ENCODE measurements around the gene CAB39L.

Gene CAB39L

GRCh38 chr13:49443704-49444523, at the start of gene CAB39L, which contains the start of gene SETDB2:
Gene CAB39L (minus strand): TSS chr13:49444064. CDS start chr13:49382910, 61,154 bp downstream.
Gene SETDB2 (plus strand): TSS chr13:49444274. CDS start chr13:49451894, 7,620 bp downstream.
- peak; percentile 98 for DNase-seq (ENCODE audit: low read depth in 2 of 2)

GRCh38 chr13:49488563-49488962, 44.7 kb upstream of the CAB39L start:
- DNase-seq (ENCODE audit: low read depth in 2 of 2), result no peak

GRCh38 chr13:49481788-49482187, 37.9 kb upstream of the CAB39L start:
- DNase-seq (ENCODE audit: low read depth in 2 of 2), result no peak

DNA sequence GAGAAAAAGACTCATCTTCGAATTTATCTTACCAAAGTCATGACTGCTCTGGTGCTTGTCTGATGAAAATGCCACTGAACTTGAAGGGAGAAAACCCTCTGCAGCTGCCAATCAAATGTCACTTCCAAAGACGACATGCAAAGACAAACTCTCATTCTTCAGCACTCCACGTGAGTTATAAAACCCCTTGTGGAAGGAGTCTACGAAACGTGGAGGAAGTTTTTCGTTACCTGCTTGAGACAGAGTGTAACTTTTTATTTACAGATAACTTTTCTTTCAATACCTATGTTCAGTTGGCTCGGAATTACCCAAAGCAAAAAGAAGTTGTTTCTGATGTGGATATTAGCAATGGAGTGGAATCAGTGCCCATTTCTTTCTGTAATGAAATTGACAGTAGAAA, 32.7 kb upstream of the CAB39L start:
- no peak for DNase-seq (ENCODE audit: low read depth in 2 of 2)

DNA sequence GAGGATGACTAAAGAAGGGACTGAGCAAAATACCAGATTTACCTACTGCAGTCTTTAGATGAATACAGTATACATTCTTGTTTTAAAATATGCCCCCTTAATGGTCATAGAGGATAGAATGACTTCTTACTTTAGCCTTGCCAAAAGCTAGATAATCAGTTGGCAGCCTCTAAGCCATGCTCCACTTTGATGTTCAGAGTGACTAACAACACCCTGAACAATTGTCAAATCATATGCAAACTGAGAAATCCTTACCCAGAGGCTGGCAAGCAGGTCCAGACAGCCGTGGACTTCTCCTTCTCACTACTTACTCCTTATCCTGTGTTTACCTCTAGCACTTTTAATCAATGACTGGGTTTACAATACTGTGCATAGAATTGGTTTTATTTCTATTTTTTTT, 28.3 kb upstream of the CAB39L start:
- no peak for DNase-seq (ENCODE audit: low read depth in 2 of 2)

GRCh38 chr13:49466292-49466838, 22.5 kb upstream of the CAB39L start:
- DNase-seq (ENCODE audit: low read depth in 2 of 2), result no peak

DNA sequence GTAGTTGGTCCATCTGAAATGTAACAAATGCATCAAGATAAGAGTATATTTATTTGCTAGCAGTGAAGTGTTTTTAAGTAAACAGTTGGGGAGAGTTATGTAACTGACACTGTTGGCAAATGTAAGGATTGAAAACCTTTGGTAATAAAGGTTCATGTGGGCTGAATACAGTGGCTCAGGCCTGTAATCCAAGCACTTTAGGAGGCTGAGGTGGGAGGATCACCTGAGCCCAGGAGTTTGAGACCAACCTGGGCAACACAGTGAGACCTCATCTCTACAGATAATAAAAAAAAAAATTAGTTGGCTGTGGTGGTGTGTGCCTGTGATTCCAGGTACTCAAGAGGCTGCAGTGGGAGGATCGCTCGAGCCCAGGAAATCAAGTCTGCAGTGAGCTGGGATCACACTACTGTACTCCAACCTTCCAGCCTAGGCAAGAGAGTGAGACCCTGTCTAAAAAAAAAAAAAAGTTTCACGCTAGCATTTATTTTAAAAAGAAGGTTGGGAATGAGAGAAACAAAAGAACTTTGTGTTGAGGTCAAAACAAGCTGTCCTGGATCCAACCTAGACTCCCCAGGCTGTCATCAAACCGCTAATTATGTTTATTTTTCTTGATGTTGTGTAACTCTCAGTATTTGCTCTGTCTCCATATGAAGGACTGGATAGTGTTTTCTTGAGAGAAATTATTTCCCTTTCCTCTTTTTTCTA, 20.9 kb upstream of the CAB39L start:
- no peak for DNase-seq (ENCODE audit: low read depth in 2 of 2)

GRCh38 chr13:49464085-49464484, 20.2 kb upstream of the CAB39L start:
- DNase-seq (ENCODE audit: low read depth in 2 of 2), result no peak

DNA sequence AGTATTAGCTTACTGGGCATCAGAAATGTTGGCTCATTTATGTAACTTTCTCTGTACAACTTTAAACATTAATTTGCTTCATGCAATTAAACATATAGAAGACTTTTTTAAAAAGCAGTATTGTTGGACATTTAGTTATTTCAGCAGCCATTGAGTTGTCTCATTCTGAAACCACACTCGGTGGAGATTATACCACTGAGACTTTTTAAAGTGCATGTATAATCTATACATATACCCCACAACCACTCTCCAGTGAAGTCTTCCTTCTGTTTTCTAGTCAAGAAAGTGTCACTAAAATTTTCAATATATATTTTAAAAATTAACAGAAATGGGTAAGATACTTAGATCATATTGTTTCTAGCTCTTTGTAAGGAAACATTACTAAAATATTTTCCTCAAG, 15.7 kb upstream of the CAB39L start:
- DNase-seq (ENCODE audit: low read depth in 2 of 2), result no peak

DNA sequence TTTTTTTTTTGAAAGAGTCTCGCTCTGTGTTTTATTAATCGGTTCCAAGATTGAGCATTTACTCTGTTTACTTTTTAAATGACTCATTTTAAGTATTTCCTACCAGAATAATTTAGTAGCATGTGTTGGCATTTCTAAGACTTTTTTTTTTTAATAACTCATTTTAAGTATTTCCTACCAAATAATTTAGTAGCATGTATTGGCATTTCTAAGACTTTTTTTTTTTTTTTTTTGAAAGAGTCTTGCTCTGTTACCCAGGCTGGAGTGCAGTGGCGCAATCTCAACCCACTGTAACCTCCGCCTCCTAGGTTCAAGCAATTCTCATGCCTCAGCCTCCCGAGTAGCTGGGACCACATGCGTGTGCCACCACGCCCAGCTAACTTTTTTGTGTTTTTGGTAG, 13.4 kb upstream of the CAB39L start:
- no peak for DNase-seq (ENCODE audit: low read depth in 2 of 2)

DNA sequence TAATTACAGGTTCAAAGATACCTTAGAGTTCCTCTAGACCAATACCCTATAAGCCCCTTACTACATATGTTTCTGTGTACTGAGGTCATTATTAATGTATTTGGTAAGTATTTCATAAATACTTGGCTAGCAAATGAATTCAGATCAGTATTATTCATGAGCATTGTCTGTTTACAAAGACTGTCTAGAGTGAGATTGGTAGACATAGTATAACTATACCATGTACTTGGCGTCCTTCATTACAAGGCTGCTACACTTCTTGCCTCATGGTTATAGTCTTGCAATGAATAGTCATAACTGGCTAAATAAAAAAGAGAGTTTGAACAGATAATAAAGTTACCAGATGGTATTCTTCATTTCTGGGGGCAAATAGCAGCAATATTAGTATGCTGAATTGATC, 12.3 kb upstream of the CAB39L start:
- no peak for DNase-seq (ENCODE audit: low read depth in 2 of 2)

GRCh38 chr13:49455007-49455398, 11.1 kb upstream of the CAB39L start:
- DNase-seq (ENCODE audit: low read depth in 2 of 2), result no peak

- DNase-seq (ENCODE audit: low read depth in 2 of 2), result no peak
Measured at GRCh38 chr13:49454388-49455006, 10.6 kb upstream of the CAB39L start.

DNA sequence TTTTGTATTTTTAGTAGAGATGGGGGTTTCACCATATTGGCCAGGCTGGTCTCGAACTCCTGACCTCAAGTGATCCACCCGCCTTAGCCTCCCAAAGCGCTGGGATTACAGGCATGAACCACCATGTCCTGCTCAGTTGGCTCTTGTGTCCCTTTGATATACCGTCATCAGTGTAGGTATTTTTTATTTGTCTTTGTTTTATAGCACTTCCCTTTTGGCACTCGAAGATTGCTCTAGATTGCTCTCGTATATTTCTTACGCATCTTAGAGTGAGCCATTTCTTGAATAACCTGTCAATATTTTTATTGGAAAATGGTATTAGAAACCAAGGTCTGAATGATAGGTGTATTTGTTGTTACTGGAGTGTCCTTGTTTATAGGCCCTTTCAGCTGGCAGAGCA, 9.6 kb upstream of the CAB39L start:
- no peak for DNase-seq (ENCODE audit: low read depth in 2 of 2)

GRCh38 chr13:49452725-49453457, 9.0 kb upstream of the CAB39L start:
- DNase-seq (ENCODE audit: low read depth in 2 of 2), result no peak

- DNase-seq (ENCODE audit: low read depth in 2 of 2), result no peak
Measured at GRCh38 chr13:49450105-49450819, 6.4 kb upstream of the CAB39L start.

GRCh38 chr13:49448753-49449152, 4.9 kb upstream of the CAB39L start:
- DNase-seq (ENCODE audit: low read depth in 2 of 2), result no peak

DNA sequence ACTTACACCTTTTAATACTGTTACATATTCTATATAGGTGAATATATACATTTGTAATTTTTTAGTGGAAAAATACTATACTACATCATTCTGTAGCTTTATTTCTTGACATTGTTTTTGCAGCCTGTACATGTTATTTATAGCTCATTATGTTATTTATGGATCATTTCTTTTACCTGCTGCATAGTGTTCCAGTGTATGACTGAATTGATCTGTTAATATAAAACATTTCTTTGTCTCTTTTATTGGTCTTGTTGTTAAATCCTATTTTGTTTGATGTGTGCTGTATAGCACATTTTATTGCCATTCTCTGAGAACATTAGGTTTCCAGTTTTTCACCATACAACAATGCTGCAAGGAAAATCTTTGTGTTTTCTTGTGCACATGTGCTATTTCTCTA, 2.6 kb upstream of the CAB39L start:
- DNase-seq (ENCODE audit: low read depth in 2 of 2), result no peak

GRCh38 chr13:49444524-49445395, 896 bp upstream of the CAB39L start:
- no peak for DNase-seq (ENCODE audit: low read depth in 2 of 2)

DNA sequence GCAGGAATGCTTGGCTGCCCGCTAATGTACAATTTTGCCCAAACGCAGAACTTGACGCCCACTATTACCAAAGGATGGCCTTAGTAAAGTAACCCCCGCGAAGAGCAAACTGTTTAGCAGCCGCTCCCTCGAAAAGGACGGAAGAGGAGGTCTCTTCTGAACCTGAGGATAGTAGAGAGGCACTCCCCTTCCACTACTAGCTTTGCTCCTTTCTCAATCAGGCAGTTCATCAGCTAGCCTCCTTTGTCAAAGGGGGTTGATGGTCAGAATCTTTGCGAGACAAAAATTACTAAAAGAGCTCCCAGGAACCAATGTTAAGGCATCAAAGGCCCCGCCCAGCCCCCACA, 534 bp downstream of the CAB39L start:
- no peak for DNase-seq (ENCODE audit: low read depth in 2 of 2)
